Glomerular visceral epithelial cell (primary cell): Measurements from ENCODE around the gene ZNF622.
A peak's percentile ranks its signal among the peaks of the same experiment; 100 is the strongest.

Experiments
- DNase-seq: peaks from one replicate; pipeline ENCODE4 v3.0.0-alpha.2; 2016; ENCODE audit errors: extremely low spot score

Gene ZNF622

DNA sequence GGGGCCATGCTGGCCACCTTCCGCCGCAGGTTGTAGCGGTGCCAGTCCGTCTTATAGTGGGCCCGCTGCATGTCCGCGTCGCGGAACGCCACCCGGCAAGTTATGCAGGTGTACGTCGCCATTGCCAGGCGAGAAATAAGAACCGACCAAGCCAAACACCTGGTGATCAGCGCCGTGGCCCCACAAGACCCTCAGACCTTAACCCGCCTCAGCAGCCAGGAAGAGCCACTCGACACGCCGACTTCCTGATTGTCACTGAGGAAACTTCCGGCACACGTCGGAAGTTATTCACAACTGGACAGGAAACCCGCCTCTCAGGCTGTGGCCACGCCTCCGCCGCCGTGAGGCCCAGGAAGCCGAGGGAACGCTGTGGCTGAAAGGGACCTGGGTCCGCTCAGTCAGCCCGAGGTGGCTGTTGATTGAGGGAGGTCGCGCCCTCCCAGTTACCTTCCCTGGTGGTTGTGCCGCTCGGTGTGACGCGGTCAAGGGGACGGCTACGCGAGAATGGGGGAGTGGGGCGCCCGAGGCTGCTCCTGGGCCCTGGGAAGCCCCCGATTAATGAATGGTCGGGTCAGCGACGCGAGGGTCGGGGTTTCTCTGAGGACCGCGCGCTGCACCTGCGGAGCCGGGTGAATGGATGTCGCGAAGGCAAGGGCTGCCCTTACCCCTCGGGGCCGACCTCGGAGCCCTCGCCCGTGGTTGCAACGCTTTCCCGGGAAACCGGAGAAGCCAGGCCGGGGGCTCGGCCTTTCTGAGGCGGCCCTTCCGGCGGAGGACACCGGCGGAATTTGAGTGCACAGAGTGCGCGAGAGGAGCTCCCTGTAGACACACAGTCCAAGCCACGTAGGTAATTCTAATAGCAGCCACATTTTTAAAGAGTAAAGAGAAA, at the start of gene ZNF622:
Gene ZNF622 (minus strand): TSS at position 257 of the 889 bp plus-strand sequence. CDS start 135 bp downstream, at position 122.
- DNase-seq: peak; percentile 92

DNA sequence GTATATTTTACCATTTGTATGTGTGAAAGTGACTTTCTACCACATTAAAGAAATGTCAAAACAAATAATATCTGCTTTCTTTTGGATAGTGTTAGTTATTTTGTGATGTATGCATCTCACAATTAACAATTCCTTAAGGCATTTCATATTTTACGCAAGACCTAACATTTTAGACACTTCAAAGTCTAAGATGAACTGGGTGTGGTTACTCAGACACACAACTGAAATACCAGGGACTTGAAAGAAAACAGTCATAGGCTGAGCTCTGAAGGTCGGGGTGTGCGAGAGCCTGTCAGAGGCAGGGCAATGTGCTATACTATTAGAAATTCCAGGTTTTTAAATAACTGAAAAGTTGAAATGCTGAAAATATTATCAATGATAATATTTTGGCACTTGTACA, 44.5 kb upstream of the ZNF622 start:
- DNase-seq: no peak

GRCh38 chr5:16508730-16509531, 43.3 kb upstream of the ZNF622 start:
- peak; percentile 90 for DNase-seq

DNA sequence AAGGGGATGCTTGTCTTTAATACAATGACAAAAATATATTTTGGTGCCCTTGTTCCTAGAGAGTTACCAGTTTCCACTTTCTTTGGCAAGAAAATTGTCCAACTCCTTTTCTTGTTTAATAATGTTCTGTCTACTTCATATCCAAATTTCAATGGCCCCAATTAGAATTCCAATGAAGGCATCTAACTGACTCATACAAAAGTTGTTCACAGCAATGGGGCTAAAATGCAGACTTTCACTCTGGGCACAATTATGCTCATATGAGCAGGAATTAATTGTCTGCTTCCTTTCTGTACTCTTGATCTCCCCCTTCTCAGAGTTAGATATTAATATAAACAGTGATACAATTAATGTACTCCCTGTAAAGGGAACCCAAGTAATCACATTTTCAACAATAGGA, 42.1 kb upstream of the ZNF622 start:
- no peak for DNase-seq

DNA sequence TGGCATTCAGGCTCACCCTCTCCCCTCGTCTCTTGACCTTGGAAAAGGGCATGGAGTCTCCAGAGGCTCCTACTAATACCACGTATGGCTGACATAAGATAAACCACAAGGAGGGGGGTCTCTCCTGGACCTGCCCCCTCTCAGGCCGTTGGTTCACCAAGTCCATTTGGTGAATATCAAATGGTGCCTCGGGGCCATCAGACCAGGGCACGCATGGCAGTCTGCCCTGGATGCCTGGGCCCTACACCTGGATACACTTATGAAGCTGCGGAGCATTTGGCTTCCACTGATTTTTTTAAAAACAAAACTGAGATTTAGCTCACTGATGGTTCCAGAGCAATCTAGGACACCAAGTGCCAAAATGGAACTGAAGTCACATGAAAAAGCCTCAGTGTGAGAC, 40.3 kb upstream of the ZNF622 start:
- no peak for DNase-seq

- no peak for DNase-seq
Measured at GRCh38 chr5:16505140-16505891, 39.7 kb upstream of the ZNF622 start.

- no peak for DNase-seq
Measured at GRCh38 chr5:16504571-16504970, 39.0 kb upstream of the ZNF622 start.

DNA sequence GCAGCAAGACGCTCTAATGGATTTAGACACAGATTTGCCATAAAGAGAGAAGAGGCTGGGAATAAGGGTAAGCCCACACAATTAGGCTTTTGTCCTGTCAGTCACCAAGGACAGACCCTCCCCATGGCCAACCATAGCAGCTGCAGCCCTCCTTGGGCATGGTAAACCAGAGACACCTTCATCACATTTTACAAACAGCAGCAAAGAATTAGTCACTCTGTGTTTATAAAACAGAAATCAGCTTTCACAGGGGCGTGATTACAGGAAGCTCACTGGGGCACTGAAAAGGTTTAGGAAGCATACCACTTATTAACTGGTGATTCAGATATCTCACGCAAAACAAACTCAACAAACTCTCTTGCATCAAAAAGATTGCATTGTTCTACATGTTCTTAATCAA, 37.3 kb upstream of the ZNF622 start:
- peak; percentile 33 for DNase-seq

GRCh38 chr5:16500024-16500423, 34.4 kb upstream of the ZNF622 start:
- no peak for DNase-seq

DNA sequence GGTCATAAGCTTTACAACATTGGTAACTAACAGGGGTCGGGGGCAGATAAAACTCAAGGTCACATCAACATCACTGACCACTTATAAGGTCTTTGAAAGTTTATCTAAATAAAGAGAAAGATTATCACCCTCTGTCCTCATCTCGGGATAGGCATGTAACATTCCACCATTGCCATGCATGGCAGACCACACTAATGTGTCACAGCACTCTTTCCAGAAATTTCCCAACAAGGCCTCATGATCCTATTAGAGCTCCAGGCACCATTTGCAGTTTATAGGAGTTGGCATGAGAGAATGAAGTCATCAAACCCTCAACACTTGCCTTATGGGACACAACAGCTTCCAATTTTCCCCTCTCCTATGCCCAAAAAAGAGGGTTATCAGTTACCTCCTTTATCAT, 31.9 kb upstream of the ZNF622 start:
- no peak for DNase-seq

DNA sequence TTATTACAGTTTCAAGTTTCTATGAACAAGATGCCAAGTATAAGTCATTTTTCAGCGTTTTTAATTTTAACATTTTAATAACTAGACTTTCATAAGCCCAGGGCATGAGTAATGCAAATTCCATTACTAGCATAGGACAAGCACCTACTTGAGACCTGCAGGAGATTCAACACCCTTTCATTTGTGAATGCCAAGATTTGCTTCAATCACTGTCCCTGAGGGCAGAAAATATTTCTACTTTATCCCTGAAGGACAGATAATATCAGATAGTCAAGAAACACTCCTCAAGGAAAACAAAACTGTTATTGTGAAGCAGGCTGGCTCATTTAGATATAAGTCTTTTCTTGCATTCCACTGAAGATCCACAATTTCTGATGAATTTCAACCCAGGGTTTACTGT, 27.7 kb upstream of the ZNF622 start:
- DNase-seq: no peak

DNA sequence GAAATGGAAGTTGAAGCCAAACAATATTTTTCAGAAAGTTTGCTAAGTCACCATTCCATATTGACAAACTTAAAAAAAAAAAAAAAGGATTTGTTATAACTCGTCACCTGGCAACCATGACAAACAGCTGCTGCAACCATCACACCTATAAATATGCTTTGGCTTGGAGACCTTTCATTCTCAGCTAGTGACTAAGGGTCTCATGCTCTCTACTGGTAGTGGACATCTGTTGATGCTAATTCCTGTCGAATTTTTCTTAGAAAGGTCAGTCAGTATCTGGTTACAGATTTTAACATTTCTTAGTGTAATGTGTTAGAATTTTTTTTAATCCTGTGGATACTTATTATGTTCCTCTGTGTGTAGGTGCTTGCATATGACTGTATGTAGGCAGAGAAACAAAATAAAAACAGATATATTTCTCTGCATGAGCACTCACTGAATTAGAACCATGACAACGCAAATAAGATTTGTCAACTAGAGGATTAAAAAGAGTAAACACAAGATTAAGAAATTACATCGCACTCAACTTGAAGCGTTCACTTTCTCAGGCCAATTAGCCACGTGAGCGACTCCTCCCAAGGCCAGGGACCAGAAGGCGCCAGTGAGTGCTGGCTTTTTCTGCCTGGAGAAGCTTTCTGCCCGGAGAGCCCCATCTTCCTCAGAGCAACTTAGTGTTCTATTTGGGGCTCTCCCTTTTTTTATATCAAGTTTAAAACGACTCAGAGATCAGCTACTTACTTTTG, 27.0 kb upstream of the ZNF622 start:
- peak; percentile 58 for DNase-seq

DNA sequence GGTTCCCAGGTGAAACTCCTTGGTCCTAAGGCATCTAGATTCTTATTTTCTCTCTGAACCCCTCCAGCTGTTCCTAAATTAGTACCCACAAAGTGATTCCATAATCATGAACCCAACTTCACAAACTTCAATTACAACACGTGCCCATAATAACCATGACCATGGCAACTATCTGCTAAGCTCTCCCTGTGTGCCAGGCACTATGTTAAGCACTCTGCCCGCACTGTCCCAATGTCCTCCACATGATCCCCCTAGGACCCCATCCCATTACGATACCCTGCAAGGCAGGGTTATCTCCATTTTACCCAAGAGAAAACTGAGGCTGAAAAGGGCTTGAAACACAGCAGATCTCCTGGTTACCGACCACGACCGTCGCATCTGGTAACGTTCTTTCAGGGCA, 25.3 kb upstream of the ZNF622 start:
- DNase-seq: no peak

DNA sequence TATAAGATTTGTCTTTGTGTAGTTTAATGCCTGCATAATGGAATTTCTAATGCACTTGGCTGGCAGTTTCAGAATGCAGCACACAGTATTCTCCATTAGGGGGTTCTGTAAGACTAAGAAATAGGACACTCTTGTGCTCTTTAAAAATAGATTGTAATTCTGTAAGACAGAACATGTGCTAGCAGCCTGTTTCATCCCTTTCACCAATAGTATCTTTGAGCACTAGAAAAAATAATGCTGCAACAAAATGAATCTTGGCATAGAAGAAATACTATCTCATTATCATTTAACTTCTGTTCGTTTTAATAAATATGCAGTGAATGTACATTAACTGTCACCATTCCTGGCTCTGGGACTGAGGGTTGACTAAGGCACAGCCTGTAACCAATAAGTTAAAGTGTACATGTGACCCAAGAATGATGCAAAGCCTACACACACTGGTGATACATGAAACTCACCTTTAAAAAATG, 23.8 kb upstream of the ZNF622 start:
- DNase-seq: peak; percentile 61

DNA sequence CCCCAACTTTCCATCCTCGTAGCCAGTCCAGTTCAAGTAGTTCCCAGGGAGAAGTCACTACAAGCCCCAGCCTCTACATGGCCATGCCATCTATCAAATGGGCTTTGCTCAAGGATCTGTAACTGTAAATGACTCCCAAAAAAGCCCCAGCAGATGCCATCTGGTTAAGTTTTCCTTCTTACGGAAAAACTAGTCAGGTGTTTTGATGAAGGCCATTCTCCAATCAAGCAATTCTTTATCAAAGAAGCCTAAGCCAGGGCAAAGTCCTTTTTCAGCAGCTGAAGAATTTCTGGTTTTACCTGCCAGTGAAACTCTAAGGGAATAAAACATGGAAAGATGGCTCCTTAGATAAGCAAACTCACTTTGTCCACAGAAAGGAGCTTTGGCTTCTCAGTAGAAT, 21.9 kb upstream of the ZNF622 start:
- DNase-seq: no peak

DNA sequence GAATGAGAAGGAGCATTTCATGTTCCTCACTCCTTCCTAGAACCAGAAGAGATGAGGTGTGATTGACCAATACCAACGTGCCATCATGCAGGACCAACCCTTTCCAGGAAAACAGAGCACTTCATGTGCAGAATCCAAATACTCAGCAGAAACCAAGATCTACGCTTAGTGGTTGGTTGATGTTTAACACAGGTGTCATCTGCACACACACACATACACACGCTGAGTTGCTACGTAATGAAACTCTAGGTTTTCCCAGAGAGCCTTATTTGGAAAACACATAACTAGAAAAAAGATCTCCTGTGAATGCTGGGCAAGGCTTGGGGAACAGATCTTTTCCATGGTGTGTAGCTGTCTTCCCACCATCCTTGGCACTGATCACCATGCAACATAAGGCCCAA, 21.1 kb upstream of the ZNF622 start:
- DNase-seq: peak; percentile 17

DNA sequence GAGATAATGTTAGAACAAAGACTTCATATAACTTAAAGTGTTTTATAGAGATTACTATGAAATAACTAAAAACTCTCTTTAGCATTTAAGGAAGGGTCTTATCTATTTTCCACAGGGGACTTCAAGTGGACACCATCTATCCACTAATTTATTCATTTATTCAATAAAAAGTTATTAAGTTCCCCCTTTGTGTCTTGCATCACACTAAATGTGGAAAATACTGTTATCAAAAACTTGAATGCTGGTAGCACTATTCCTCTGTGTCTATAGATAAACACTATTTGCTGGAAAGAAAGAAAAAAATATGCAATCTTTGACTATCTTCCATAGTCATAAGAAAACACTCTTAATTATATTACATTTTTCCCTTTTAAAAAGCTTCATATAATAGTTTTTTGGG, 20.1 kb upstream of the ZNF622 start:
- DNase-seq: no peak

GRCh38 chr5:16484081-16484480, 18.5 kb upstream of the ZNF622 start:
- DNase-seq: no peak

GRCh38 chr5:16483361-16483760, 17.8 kb upstream of the ZNF622 start:
- DNase-seq: no peak

DNA sequence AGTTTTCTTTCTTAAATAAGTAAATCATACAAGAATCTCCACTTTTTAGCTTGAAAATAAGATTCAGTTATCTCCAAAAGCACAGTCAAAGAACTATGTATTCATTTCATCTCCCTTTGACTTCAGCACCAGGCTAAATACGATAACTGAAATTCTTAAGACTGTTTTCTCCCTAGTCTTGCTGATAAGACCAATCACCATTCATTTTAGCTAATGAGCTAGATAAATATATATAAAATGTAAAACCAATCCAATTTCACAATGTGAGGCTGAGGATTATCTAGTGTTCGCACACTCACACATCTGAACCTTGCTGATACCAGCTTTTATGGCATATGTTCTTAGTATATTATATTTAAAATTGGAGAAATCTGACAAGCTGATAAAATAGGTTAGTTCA, 17.3 kb upstream of the ZNF622 start:
- no peak for DNase-seq

DNA sequence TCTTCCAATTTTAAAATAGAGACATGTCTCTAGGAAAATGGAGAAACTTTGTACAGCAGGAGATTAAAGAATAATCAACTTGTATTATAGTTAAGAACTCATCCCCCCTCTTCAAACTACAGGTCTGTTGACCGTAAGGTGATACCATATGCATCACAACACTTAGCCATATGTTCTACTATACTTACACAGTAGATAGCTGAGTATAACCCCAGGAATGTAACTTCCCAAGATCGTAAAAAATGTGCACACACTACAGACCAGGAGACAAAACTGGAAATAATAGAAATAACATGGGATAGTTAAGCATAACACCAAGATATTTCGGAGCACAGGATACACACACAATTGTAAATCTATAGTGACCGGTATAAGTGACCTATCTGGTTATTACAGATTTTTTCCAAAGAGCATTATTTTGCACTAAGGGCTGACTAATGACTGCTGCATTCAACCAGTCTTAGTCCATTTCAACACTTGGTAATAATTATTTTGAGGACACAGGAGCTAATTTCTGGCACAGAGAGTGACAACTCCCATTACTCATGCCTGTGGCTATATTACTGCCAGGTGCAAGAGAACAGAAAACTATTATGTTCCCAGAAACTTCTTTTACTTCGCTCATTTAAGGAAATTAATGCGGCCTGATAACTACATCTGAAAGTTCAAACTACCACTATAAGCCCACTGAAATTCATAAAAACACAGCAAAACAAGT, 15.4 kb upstream of the ZNF622 start:
- no peak for DNase-seq
